K562 (cell line): ENCODE results near the gene PNRC2. TPM values are rescaled to one million over a fixed set of nuclear protein-coding genes. Genes with fewer than 3 reads are reported as not detected.

Experiments
- CHCHD3 ChIP-seq: fragments of 250-450 bp; sonication (Bioruptor Pico); IDR thresholded peaks from 2 replicates; pipeline ENCODE4 v2.1.2; 2022; ENCODE audit warnings: mild to moderate bottlenecking
- CREM ChIP-seq: IDR thresholded peaks from 2 replicates; pipeline ENCODE4 v1.6.1; 2014; ENCODE audit warnings: antibody characterized with exemption, low read depth
- FOS ChIP-seq: IDR thresholded peaks from 3 replicates; pipeline ENCODE4 v1.6.1; 2011; ENCODE audit not compliant: insufficient read length; ENCODE audit errors: extremely low read depth
- KDM1A ChIP-seq, 2 experiments: fragments of 450-650 bp; IDR thresholded peaks; 2 replicates each; pipeline ENCODE4 v1.6.1; 2016; ENCODE audit warnings: mild to moderate bottlenecking in 2 of 2
- KLF13 ChIP-seq: fragments of 450-650 bp; IDR thresholded peaks from 2 replicates; pipeline ENCODE4 v1.6.1; 2016; ENCODE audit warnings: missing genetic modification characterization, low read depth, mild to moderate bottlenecking, missing compliant biosample characterization, moderate library complexity, borderline replicate concordance
- MNT ChIP-seq, 2 experiments: fragments of 450-650 bp; conservative IDR thresholded peaks; 2 replicates each; pipeline ENCODE4 v1.6.1; 2017; ENCODE audit warnings: mild to moderate bottlenecking in 2 of 2, moderate library complexity in 2 of 2
- NEUROD1 ChIP-seq: fragments of 150-350 bp; IDR thresholded peaks from 2 replicates; pipeline ENCODE4 v1.6.1; 2014; ENCODE audit warnings: borderline replicate concordance, low read length, low read depth; ENCODE audit not compliant: partially characterized antibody
- NFE2L1 ChIP-seq: fragments of 450-650 bp; IDR thresholded peaks from 2 replicates; pipeline ENCODE4 v1.6.1; 2016; ENCODE audit warnings: missing genetic modification characterization, low read depth, mild to moderate bottlenecking, missing compliant biosample characterization, moderate library complexity, borderline replicate concordance
- NFIC ChIP-seq: fragments of 450-650 bp; IDR thresholded peaks from 2 replicates; pipeline ENCODE4 v1.6.1; 2017; ENCODE audit warnings: mild to moderate bottlenecking, inconsistent platforms
- POLR2H ChIP-seq: IDR thresholded peaks from 2 replicates; pipeline ENCODE4 v1.6.1; 2016; ENCODE audit warnings: missing genetic modification characterization, low read depth, mild to moderate bottlenecking, control low read depth, missing compliant biosample characterization, moderate library complexity
- PRMT5 ChIP-seq: sonication (generic); formaldehyde crosslinking; IDR thresholded peaks from 2 replicates; pipeline ENCODE4 v1.5.0; 2020; ENCODE audit warnings: missing genetic modification reagents
- RFX7 ChIP-seq: fragments of 250-450 bp; sonication (Bioruptor Pico); IDR thresholded peaks from 2 replicates; pipeline ENCODE4 v1.5.1; 2021; ENCODE audit warnings: mild to moderate bottlenecking
- TCF3 ChIP-seq: sonication (generic); formaldehyde crosslinking; IDR thresholded peaks from 2 replicates; pipeline ENCODE4 v1.4.0; 2020; ENCODE audit warnings: mild to moderate bottlenecking, missing genetic modification reagents
- TCF7L2 ChIP-seq: fragments of 150-350 bp; IDR thresholded peaks from 2 replicates; pipeline ENCODE4 v1.6.1; 2016; ENCODE audit warnings: low read depth, mild to moderate bottlenecking, low read length, moderate library complexity
- THRAP3 ChIP-seq: fragments of 450-650 bp; IDR thresholded peaks from 2 replicates; pipeline ENCODE4 v1.6.1; 2016; ENCODE audit warnings: mild to moderate bottlenecking, inconsistent platforms, borderline replicate concordance
- ZNF124 ChIP-seq: sonication (generic); formaldehyde crosslinking; IDR thresholded peaks from 2 replicates; pipeline ENCODE4 v1.8.1; 2022; ENCODE audit warnings: missing genetic modification reagents
- ZNF507 ChIP-seq: conservative IDR thresholded peaks from 2 replicates; pipeline ENCODE4 v1.6.1; 2017; ENCODE audit warnings: missing genetic modification characterization, missing compliant biosample characterization
- ZNF561 ChIP-seq: fragments of 450-650 bp; formaldehyde crosslinking; conservative IDR thresholded peaks from 2 replicates; pipeline ENCODE4 v1.4.0; 2020; ENCODE audit warnings: mild to moderate bottlenecking, moderate library complexity
- polyA plus RNA-seq, 8 experiments: library from polyadenylated mRNA; depleted of rRNA in 4 of 8; stranded (reverse) in 5 of 8; unstranded in 3 of 8; fragments of >200 nt; fragmentation: Nextera tagmentation in 2 of 8; fragmentation: Illumina TruSeq in 1 of 8; extraction: Ambion mirVana in 2 of 8; extraction: Trizol in 1 of 8; gene quantifications; 2 replicates each; pipeline versions ENCODE4 v1.2.1 to v1.2.3, GENCODE V29; 2011 to 2014; ENCODE audit warnings: inconsistent platforms in 1 of 8, missing spikeins in 1 of 8
- total RNA-seq, 7 experiments: library from RNA; depleted of rRNA in 6 of 7; stranded (reverse); fragments of >200 nt in 6 of 7; fragmentation: Illumina TruSeq in 2 of 7; extraction: Trizol in 2 of 7; gene quantifications; 2 replicates each; pipeline versions ENCODE4 v1.2.1 to v1.2.3, GENCODE V29; 2011 to 2021; ENCODE audit warnings: low replicate concordance in 1 of 7
- TF ChIP-seq, protein P1 (sequence below): fragments of 250-450 bp; sonication (Bioruptor Pico); IDR thresholded peaks from 2 replicates; pipeline ENCODE4 v1.9.0; 2021; ENCODE audit warnings: mild to moderate bottlenecking

The PNRC2 gene
- total and polyA plus RNA-seq, 9 of the 15 experiments (the other 6 are each of a cell fraction or from before 2014, with no cell fraction given): 127 to 303 (median 203) TPM

- no peak for TF ChIP-seq ZNF507 (tag)
- TF ChIP-seq KDM1A (IDR thresholded peaks at IDR 0.05): no peak
- no peak for TF ChIP-seq RFX7 (CRISPR knock-in tag)
- TF ChIP-seq NFE2L1 (tag): no peak
- TF ChIP-seq ZNF561 (CRISPR knock-in tag): no peak
- TF ChIP-seq MNT (conservative IDR thresholded peaks at IDR 0.05): peak in 1 of 2 experiments; percentile 75
- no peak for TF ChIP-seq PRMT5 (CRISPR knock-in tag)
- TF ChIP-seq, protein P1, sequence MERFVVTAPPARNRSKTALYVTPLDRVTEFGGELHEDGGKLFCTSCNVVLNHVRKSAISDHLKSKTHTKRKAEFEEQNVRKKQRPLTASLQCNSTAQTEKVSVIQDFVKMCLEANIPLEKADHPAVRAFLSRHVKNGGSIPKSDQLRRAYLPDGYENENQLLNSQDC: no peak; the same call in 1 of the 2 replicates
- peak; percentile 97 for TF ChIP-seq POLR2H
- 0 out of 2 replicates have a peak, but pooled peaks have one; percentile 32 for TF ChIP-seq KLF13 (tag)
- TF ChIP-seq TCF3 (CRISPR knock-in tag): no peak
- TF ChIP-seq CHCHD3 (CRISPR knock-in tag): peak; percentile 42
- peak; percentile 64 for TF ChIP-seq NFIC
- TF ChIP-seq ZNF124 (CRISPR knock-in tag): no peak
- TF ChIP-seq THRAP3: no peak; the same call in 1 of the 2 replicates
- peak; percentile 63; the same call in 1 of the 2 replicates for TF ChIP-seq CREM
- no peak for TF ChIP-seq TCF7L2
- peak; percentile 84 for TF ChIP-seq FOS
- peak; percentile 30 for TF ChIP-seq NEUROD1
These were observed at the start of gene PNRC2 (continued) for GRCh38 chr1:23959461-23960290.
